BE2C (cell line): ENCODE measurements around the gene B9D2.

ENCODE experiments used
- DNase-seq: peaks from one replicate; pipeline ENCODE4 v3.0.0-alpha.2; 2020
- H3K27me3 ChIP-seq: fragments of 250-450 bp; sonication (Bioruptor Pico); 2 replicates; pipeline ENCODE4 v1.5.1; 2020; ENCODE audit warnings: mild to moderate bottlenecking
- H3K36me3 ChIP-seq: fragments of 250-450 bp; sonication (Bioruptor Pico); 2 replicates; pipeline ENCODE4 v1.5.1; 2020; ENCODE audit warnings: mild to moderate bottlenecking
- H3K4me1 ChIP-seq: fragments of 250-450 bp; sonication (Bioruptor Pico); 2 replicates; pipeline ENCODE4 v1.5.1; 2020
- H3K4me3 ChIP-seq: 2 replicates; pipeline ENCODE4 v1.5.1; 2011; ENCODE audit warnings: low read depth, low read length
- H3K9me3 ChIP-seq: fragments of 250-450 bp; sonication (Bioruptor Pico); 2 replicates; pipeline ENCODE4 v1.5.1; 2020
- TF ChIP-seq, protein P1 (sequence below): IDR thresholded peaks from 2 replicates; pipeline ENCODE4 v1.5.1; 2012; ENCODE audit warnings: mild to moderate bottlenecking, low read depth, low read length

Gene B9D2

DNA sequence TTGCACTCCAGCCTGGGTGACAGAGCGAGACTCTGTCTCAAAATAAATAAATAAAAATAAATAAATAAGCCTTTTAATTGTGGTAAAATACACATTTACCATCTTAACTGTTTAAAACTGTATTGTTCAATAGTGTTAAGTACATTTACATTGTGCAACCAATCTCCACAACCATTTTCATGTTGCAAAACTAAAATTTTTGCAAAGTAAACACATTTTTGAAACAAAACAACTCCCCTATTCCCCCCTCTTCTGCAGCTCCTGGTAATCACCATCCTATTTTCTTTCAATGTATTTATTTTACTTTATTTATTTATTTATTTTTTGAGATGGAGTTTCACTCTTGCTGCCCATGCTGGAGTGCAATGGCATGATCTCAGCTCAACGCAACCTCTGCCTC is 5.8 kb upstream of the B9D2 start:
- Histone ChIP-seq H3K4me1 (peaks cover 9% of the 10 kb centered on the region), H3K9me3 (no peaks in the 10 kb centered on the region), H3K4me3 (no peak overlapping the region), H3K36me3 (no peaks in the 10 kb centered on the region), H3K27me3 (no peaks in the 10 kb centered on the region)
- TF ChIP-seq, protein P1, sequence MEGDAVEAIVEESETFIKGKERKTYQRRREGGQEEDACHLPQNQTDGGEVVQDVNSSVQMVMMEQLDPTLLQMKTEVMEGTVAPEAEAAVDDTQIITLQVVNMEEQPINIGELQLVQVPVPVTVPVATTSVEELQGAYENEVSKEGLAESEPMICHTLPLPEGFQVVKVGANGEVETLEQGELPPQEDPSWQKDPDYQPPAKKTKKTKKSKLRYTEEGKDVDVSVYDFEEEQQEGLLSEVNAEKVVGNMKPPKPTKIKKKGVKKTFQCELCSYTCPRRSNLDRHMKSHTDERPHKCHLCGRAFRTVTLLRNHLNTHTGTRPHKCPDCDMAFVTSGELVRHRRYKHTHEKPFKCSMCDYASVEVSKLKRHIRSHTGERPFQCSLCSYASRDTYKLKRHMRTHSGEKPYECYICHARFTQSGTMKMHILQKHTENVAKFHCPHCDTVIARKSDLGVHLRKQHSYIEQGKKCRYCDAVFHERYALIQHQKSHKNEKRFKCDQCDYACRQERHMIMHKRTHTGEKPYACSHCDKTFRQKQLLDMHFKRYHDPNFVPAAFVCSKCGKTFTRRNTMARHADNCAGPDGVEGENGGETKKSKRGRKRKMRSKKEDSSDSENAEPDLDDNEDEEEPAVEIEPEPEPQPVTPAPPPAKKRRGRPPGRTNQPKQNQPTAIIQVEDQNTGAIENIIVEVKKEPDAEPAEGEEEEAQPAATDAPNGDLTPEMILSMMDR = no peak
- DNase-seq = no peak

DNA sequence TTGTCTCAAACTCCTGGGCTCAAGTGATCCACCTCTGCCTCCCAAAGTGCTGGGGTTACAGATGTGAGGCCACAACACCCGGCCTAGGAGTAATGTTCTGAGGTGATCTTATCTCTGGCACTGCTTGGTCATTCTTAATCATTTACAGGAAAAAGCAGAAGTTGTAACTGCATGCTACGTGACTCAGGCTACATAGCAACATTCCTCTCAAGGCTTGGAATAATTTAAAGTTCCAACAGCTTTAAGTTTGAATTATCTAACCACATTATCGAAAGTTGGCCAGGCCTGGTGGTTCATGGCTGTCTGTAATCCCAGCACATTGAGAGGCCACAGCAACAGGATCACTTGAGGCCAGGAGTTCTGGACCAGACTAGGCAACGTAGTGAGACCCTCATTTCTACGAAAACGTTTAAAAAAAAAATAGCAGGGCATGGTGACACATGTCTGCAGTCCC is 3.9 kb upstream of the B9D2 start:
- TF ChIP-seq, protein P1 = no peak
- no peak overlapping the region for H3K4me3 ChIP-seq
- no peaks in the 10 kb centered on the region; the same call in 1 of the 2 replicates for H3K4me1 ChIP-seq
- no peak for DNase-seq
- no peaks in the 10 kb centered on the region for H3K9me3 ChIP-seq
- H3K36me3 ChIP-seq = no peaks in the 10 kb centered on the region
- no peaks in the 10 kb centered on the region for H3K27me3 ChIP-seq

DNA sequence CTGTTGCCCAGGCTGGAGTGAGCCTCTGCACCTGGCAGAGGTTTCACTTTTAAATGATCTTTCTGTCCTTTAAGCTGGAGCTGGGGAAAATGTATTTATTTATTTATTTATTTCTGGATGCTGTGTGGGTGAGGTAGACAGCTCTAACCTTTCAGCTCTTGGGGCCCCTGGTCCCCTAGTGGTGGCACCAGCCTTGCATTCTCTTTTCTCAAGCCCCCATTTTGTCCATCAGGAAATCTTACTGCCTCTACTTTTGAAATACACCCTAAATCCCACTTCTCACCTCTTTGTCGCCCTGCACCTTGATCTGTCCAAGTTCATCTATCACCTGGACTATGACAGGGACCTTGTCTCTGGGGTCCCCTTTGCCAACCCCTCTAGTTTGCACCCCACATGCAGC is 2.1 kb upstream of the B9D2 start:
- H3K4me3 ChIP-seq = no peak overlapping the region
- no peaks in the 10 kb centered on the region for H3K9me3 ChIP-seq
- H3K27me3 ChIP-seq = no peaks in the 10 kb centered on the region
- H3K4me1 ChIP-seq = no peaks in the 10 kb centered on the region
- H3K36me3 ChIP-seq = no peaks in the 10 kb centered on the region
- TF ChIP-seq, protein P1 = peak; percentile 40
- DNase-seq = no peak

DNA sequence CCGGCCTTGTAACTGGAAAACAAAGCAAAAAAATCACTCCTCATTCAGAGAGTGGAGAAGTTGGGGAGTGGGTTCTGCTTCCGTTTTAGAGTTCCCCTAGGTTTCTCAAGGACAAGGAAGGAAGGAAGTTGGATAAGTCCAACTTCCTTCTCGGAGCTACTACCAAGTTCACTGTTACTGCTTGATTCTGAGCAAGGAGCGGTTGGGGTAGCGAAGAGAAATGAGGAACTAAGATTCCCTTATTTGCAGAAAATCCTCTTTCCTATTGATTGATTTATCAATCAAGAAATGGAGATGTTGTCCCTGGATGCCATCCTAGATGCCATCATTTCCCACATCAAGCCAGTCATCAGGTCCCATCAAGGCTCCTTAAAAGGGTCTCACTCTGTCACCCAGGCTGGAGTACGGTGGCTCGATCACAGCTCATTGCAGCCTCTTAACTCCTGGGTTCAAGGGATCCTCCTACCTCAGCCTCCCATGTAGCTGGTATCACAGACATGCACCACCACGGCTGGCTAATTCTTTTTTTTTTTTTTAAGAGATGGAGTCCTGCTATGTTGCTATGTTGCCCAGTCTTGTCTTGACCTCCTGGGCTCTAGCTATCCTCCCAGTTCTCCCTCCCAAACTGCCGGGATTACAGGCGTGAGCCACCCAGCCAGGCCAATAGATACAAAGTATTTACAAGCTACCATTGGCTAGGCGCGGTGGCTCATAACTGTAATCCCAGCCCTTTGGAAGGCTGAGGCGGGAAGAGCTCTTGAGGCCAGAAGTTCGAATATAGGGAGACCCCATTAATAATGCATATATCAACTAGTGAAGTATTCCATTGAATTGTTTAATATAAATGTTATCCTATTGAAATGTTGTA is 809 bp upstream of the B9D2 start:
- TF ChIP-seq, protein P1 = no peak
- no peaks in the 10 kb centered on the region for H3K36me3 ChIP-seq
- no peaks in the 10 kb centered on the region for H3K27me3 ChIP-seq
- no peaks in the 10 kb centered on the region for H3K9me3 ChIP-seq
- no peak for DNase-seq
- no peaks in the 10 kb centered on the region for H3K4me1 ChIP-seq
- H3K4me3 ChIP-seq = peak overlapping the region; percentile 83

DNA sequence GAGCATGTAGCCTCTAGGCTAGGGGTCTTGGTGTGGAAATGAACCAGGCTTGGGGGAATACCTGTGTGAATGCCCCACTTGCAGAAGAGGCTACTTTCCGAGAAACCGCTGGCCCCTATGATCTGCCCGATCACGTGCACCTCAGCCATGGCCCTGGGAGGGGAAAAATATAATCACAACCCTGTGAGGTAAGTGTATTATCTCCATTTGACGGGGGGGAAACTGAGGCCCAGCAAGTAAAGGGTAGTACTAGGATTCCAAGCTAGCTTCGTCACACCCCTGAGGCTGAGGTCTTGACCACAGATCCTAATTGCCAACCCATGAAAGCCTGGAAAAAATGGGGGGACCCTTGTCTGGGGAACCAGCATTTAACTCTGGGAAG is 587 bp downstream of the B9D2 start:
- Histone ChIP-seq H3K4me1 (no peaks in the 10 kb centered on the region), H3K27me3 (no peaks in the 10 kb centered on the region), H3K4me3 (peak overlapping the region; percentile 83), H3K36me3 (no peaks in the 10 kb centered on the region), H3K9me3 (no peaks in the 10 kb centered on the region)
- TF ChIP-seq, protein P1 = no peak
- no peak for DNase-seq

DNA sequence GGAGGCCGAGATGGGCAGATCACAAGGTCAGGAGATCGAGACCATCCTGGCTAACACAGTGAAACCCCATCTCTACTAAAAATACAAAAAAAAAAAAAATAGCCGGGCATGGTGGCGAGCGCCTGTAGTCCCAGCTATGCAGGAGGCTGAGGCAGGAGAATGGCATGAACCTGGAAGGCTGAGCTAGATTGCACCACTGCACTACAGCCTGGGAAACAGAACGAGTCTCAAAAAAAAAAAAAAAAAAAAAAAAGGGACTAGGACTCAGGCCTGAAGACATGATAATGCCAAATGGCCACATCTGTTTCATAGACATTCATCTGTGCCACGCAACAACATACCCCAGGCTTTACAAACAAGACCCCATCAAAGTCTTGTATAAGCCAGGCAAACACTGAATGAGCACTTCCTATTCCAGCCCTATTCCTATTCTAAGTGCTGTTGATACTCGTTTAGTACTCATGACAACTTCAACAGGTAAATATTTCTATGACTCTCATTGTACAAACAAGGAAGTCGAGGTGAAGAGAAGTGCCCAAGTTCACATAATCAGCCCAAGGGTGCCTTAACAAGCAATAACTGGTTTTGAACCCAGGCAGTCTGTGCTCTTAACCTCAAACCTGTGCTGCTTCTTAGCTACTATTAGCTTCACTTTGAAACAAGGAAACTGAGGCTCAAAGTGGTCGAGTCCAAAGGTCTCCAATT is 1.7 kb downstream of the B9D2 start:
- H3K4me1 ChIP-seq = no peaks in the 10 kb centered on the region
- TF ChIP-seq, protein P1 = no peak
- H3K9me3 ChIP-seq = no peaks in the 10 kb centered on the region
- DNase-seq = no peak
- no peaks in the 10 kb centered on the region for H3K27me3 ChIP-seq
- no peak overlapping the region for H3K4me3 ChIP-seq
- H3K36me3 ChIP-seq = no peaks in the 10 kb centered on the region
